ENCODE measurements around the gene SCN4B. TPM values are rescaled to one million over a fixed set of nuclear protein-coding genes. Genes with fewer than 3 reads are reported as not detected.

The SCN4B gene
- total RNA-seq = not detected
- polyA plus RNA-seq = not detected

- Histone ChIP-seq H3K4me3 (ENCODE audit: low read length in 2 of 2) (peak within 1 kb of the TSS in 1 of 2 donors; percentile 39), H3K27me3 (ENCODE audit: insufficient read depth, low read length) (peaks cover 49% of the 10 kb centered on the region), H3K9me3 (ENCODE audit: control insufficient read depth in 1 of 2, low read length in 2 of 2) (no peaks in the 10 kb centered on the region), H3K36me3 (ENCODE audit: insufficient read depth, low read length) (no peaks in the 10 kb centered on the region), H3K27ac (ENCODE audit: low read depth, low read length) (no peak within 1 kb of the TSS), H3K4me1 (ENCODE audit: insufficient read depth, low read length) (peaks cover 13% of the 10 kb centered on the region)
- Mint-ChIP-seq H3K9me3 (no peaks in the 10 kb centered on the region), H3K36me3 (no peaks in the 10 kb centered on the region), H3K4me1 (peaks cover 3 to 26% (median 15%) of the 10 kb centered on the region in 4 donors), H3K27me3 (peaks cover 37 to 48% of the 10 kb centered on the region in 2 donors), H3K4me3 (peak within 1 kb of the TSS; percentile 54 to 80 (median 64)), H3K27ac (no peak within 1 kb of the TSS)
- intact Hi-C loops (cut with micrococcal nuclease) = no loop called here
- ChIA-PET POLR2A (ENCODE audit: partially characterized antibody) (no interaction called here), CTCF (ENCODE audit: partially characterized antibody) (interaction anchor here (1.0 to 2.2 kb wide), 2 partner anchors 19 to 46 kb away, joined by 3 to 10 read pairs; no protein-coding TSS in a partner anchor)
- DNase-seq = peak in 3 of 5 donors; percentile 14 to 19 (median 17)
Observed at GRCh38 chr11:118152552-118153471, at the start of gene SCN4B. SCN4B (minus strand) TSS chr11:118152823; CDS start chr11:118152673, 150 bp downstream.

GRCh38 chr11:118201966-118202365 is 49.3 kb upstream of the SCN4B start:
- Histone ChIP-seq H3K27me3 (ENCODE audit: insufficient read depth, low read length) (no peaks in the 10 kb centered on the region), H3K9me3 (ENCODE audit: control insufficient read depth in 1 of 2, low read length in 2 of 2) (no peaks in the 10 kb centered on the region), H3K4me3 (ENCODE audit: low read length in 2 of 2) (no peak overlapping the region), H3K4me1 (ENCODE audit: insufficient read depth, low read length) (peaks cover 81% of the 10 kb centered on the region), H3K36me3 (ENCODE audit: insufficient read depth, low read length) (peaks cover 15% of the 10 kb centered on the region), H3K27ac (ENCODE audit: low read depth, low read length) (peak overlapping the region; percentile 32)
- peaks cover 12 to 24% (median 18%) of the 10 kb centered on the region in 4 donors for H3K4me1 Mint-ChIP-seq
- peak in 1 of 5 donors; percentile 24 for DNase-seq
- intact Hi-C loops (cut with micrococcal nuclease) = loop anchor here (2.0 kb wide), 1 partner anchor 15 kb away; no protein-coding TSS in a partner anchor
- ChIA-PET POLR2A (ENCODE audit: partially characterized antibody) (interaction anchor here (0.6 to 5.6 kb wide), 20 partner anchors 13 to 233 kb away, joined by 3 to 83 read pairs (median 8); partner anchors contain the start of genes CD3E, JAML, MPZL2 and MPZL3), CTCF (ENCODE audit: partially characterized antibody) (interaction anchor here (0.7 to 2.0 kb wide), 21 partner anchors 9 to 157 kb away, joined by 3 to 22 read pairs (median 5); partner anchors contain the start of genes CD3D, JAML, MPZL3 and UBE4A)
- peaks cover 13 to 37% of the 10 kb centered on the region in 2 donors for H3K36me3 Mint-ChIP-seq
- H3K27ac Mint-ChIP-seq = no peak overlapping the region
- no peaks in the 10 kb centered on the region for H3K9me3 Mint-ChIP-seq
- no peaks in the 10 kb centered on the region for H3K27me3 Mint-ChIP-seq
- no peak overlapping the region for H3K4me3 Mint-ChIP-seq

GRCh38 chr11:118200901-118201680 is 48.5 kb upstream of the SCN4B start:
- H3K27ac ChIP-seq (ENCODE audit: low read depth, low read length) = peak overlapping the region; percentile 16

GRCh38 chr11:118200497-118200896 is 47.9 kb upstream of the SCN4B start:
- peaks cover 15% of the 10 kb centered on the region for H3K36me3 ChIP-seq (ENCODE audit: insufficient read depth, low read length)
- H3K4me3 ChIP-seq (ENCODE audit: low read length in 2 of 2) = no peak overlapping the region
- H3K4me1 ChIP-seq (ENCODE audit: insufficient read depth, low read length) = peaks cover 67% of the 10 kb centered on the region
- Mint-ChIP-seq H3K9me3 (no peaks in the 10 kb centered on the region), H3K36me3 (peaks cover 22 to 27% of the 10 kb centered on the region in 2 donors), H3K27me3 (no peaks in the 10 kb centered on the region), H3K4me1 (peaks cover 7 to 14% (median 11%) of the 10 kb centered on the region in 4 donors), H3K27ac (no peak overlapping the region), H3K4me3 (no peak overlapping the region)
- no peaks in the 10 kb centered on the region for H3K9me3 ChIP-seq (ENCODE audit: control insufficient read depth in 1 of 2, low read length in 2 of 2)
- ChIA-PET POLR2A (ENCODE audit: partially characterized antibody) (interaction anchor here (1.1 to 3.3 kb wide), 3 partner anchors 25 to 52 kb away, joined by 4 to 26 read pairs (median 22); partner anchors contain the start of genes JAML and MPZL3), CTCF (ENCODE audit: partially characterized antibody) (interaction anchor here (1.0 to 3.3 kb wide), 10 partner anchors 14 to 287 kb away, joined by 3 to 138 read pairs (median 44); partner anchors contain the start of genes MPZL2 and MPZL3)
- no peak for DNase-seq
- H3K27ac ChIP-seq (ENCODE audit: low read depth, low read length) = peak overlapping the region; percentile 16
- intact Hi-C loops (cut with micrococcal nuclease) = no loop called here
- H3K27me3 ChIP-seq (ENCODE audit: insufficient read depth, low read length) = no peaks in the 10 kb centered on the region

More at GRCh38 chr11:118200901-118201680, 48.5 kb upstream of the SCN4B start:
- Histone ChIP-seq H3K4me3 (ENCODE audit: low read length in 2 of 2) (no peak overlapping the region), H3K27me3 (ENCODE audit: insufficient read depth, low read length) (no peaks in the 10 kb centered on the region), H3K4me1 (ENCODE audit: insufficient read depth, low read length) (peaks cover 73% of the 10 kb centered on the region), H3K36me3 (ENCODE audit: insufficient read depth, low read length) (peaks cover 18% of the 10 kb centered on the region), H3K9me3 (ENCODE audit: control insufficient read depth in 1 of 2, low read length in 2 of 2) (no peaks in the 10 kb centered on the region)
- POLR2A ChIA-PET (ENCODE audit: partially characterized antibody) = interaction anchor here (0.9 to 5.6 kb wide), 10 partner anchors 14 to 103 kb away, joined by 3 to 83 read pairs (median 22); partner anchors contain the start of genes CD3E, JAML and MPZL3
- Mint-ChIP-seq H3K4me1 (peaks cover 12 to 15% (median 14%) of the 10 kb centered on the region in 4 donors), H3K27ac (no peak overlapping the region), H3K36me3 (peaks cover 20 to 30% of the 10 kb centered on the region in 2 donors), H3K27me3 (no peaks in the 10 kb centered on the region), H3K4me3 (no peak overlapping the region), H3K9me3 (no peaks in the 10 kb centered on the region)
- DNase-seq = peak; percentile 33 to 74 (median 51)
- CTCF ChIA-PET (ENCODE audit: partially characterized antibody) = interaction anchor here (0.8 to 3.3 kb wide), 9 partner anchors 10 to 95 kb away, joined by 3 to 36 read pairs (median 11); partner anchors contain the start of genes JAML and MPZL3
- intact Hi-C loops (cut with micrococcal nuclease) = no loop called here

- Histone ChIP-seq H3K36me3 (ENCODE audit: insufficient read depth, low read length) (peaks cover 21% of the 10 kb centered on the region), H3K4me1 (ENCODE audit: insufficient read depth, low read length) (peaks cover 55% of the 10 kb centered on the region), H3K4me3 (ENCODE audit: low read length in 2 of 2) (no peak overlapping the region), H3K27me3 (ENCODE audit: insufficient read depth, low read length) (no peaks in the 10 kb centered on the region), H3K9me3 (ENCODE audit: control insufficient read depth in 1 of 2, low read length in 2 of 2) (no peaks in the 10 kb centered on the region), H3K27ac (ENCODE audit: low read depth, low read length) (no peak overlapping the region)
- no peaks in the 10 kb centered on the region for H3K9me3 Mint-ChIP-seq
- H3K4me3 Mint-ChIP-seq = no peak overlapping the region
- ChIA-PET CTCF (ENCODE audit: partially characterized antibody) (interaction anchor here (0.6 to 3.3 kb wide), 62 partner anchors 10 to 1060 kb away, joined by 3 to 138 read pairs (median 6); partner anchors contain the start of genes CD3D, CD3E, JAML and MPZL2), POLR2A (ENCODE audit: partially characterized antibody) (interaction anchor here (0.6 to 3.3 kb wide), 20 partner anchors 12 to 112 kb away, joined by 3 to 26 read pairs (median 6); partner anchors contain the start of genes CD3E, JAML and MPZL3)
- H3K36me3 Mint-ChIP-seq = peaks cover 34 to 35% of the 10 kb centered on the region in 2 donors
- intact Hi-C loops (cut with micrococcal nuclease) = loop anchor here (2.0 kb wide), 2 partner anchors 26 to 42 kb away; partner anchors contain the start of gene JAML
- no peak for DNase-seq
- peaks cover 3 to 14% (median 9%) of the 10 kb centered on the region in 4 donors for H3K4me1 Mint-ChIP-seq
- peak overlapping the region in 6 of 7 donors; percentile 53 to 94 (median 70) for H3K27ac Mint-ChIP-seq
- H3K27me3 Mint-ChIP-seq = no peaks in the 10 kb centered on the region
Observed at GRCh38 chr11:118199135-118199534, 46.5 kb upstream of the SCN4B start.

- peak overlapping the region; percentile 27 for H3K27ac ChIP-seq (ENCODE audit: low read depth, low read length)
- intact Hi-C loops (cut with micrococcal nuclease) = loop anchor here (1.0 to 2.0 kb wide), 6 partner anchors 26 to 290 kb away; partner anchors contain the start of gene JAML
- Mint-ChIP-seq H3K27ac (peak overlapping the region in 6 of 7 donors; percentile 26 to 93 (median 77)), H3K9me3 (no peaks in the 10 kb centered on the region), H3K4me1 (peaks cover 3 to 14% (median 9%) of the 10 kb centered on the region in 4 donors), H3K4me3 (peak overlapping the region in 7 of 8 donors; percentile 13 to 70 (median 47)), H3K36me3 (peaks cover 42 to 43% of the 10 kb centered on the region in 2 donors), H3K27me3 (no peaks in the 10 kb centered on the region)
- peak; percentile 69 to 81 (median 76) for DNase-seq
- no peak overlapping the region for H3K4me3 ChIP-seq (ENCODE audit: low read length in 2 of 2)
- H3K9me3 ChIP-seq (ENCODE audit: control insufficient read depth in 1 of 2, low read length in 2 of 2) = no peaks in the 10 kb centered on the region
- H3K27me3 ChIP-seq (ENCODE audit: insufficient read depth, low read length) = no peaks in the 10 kb centered on the region
- ChIA-PET CTCF (ENCODE audit: partially characterized antibody) (interaction anchor here (0.6 to 3.3 kb wide), 66 partner anchors 9 to 1061 kb away, joined by 3 to 138 read pairs (median 6); partner anchors contain the start of genes CD3D, CD3E, JAML and MPZL2), POLR2A (ENCODE audit: partially characterized antibody) (interaction anchor here (0.6 to 3.3 kb wide), 24 partner anchors 11 to 147 kb away, joined by 3 to 26 read pairs (median 6); partner anchors contain the start of genes CD3E, CD3G, JAML and MPZL3)
- H3K36me3 ChIP-seq (ENCODE audit: insufficient read depth, low read length) = peaks cover 27% of the 10 kb centered on the region
- H3K4me1 ChIP-seq (ENCODE audit: insufficient read depth, low read length) = peaks cover 47% of the 10 kb centered on the region
Observed at GRCh38 chr11:118198370-118198769, 45.7 kb upstream of the SCN4B start.

All from CD4-positive, alpha-beta memory T cell (primary cell).